D341Med (cell line): ENCODE results near the gene ZBTB20.
"Not testable (repeated sequence)": the region's sequence is repeated elsewhere in the genome, so short reads cannot be mapped to it uniquely, and the experiment has no call there.

Experiments
- DNase-seq: peaks from one replicate; pipeline ENCODE4 v3.0.0; 2012; ENCODE audit warnings: low spot score

The ZBTB20 gene

DNA sequence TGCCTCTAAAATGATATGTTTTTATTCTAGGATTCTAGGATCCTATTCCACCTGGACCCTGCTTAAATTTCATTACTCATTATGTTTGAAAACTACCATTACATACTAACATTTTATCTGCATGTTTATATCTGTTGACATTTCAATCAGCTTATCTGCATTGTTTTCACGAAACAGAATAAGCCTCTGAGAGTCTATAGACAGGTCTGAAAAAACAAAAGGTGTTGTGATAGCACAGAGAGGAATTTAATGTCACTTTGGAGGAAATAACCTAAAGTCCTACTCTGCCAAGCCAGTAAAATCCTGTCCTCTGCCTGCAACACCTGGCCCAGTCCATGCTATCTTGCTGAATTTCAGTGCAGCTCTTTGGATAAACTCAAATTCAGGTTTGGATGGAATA is 315.2 kb downstream of the ZBTB20 start:
- no peak for DNase-seq

DNA sequence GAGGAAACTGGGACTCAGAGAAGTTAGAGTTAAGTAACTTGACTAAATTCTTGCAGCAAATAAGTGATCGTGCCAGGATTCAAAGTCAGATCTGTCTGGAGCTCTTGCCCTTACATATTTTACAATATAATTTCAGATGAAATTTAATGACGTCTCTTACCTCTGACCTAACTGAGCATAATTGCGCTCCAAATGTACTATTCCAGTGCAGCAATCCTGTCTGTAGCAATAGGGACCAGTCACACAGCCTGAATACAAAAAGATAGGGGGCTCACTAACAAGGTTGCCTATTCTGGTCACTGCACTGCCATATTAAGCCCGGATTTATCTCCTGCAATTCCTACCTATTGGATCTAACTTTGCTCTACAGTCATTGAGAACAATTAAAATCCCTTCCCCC is 316.4 kb downstream of the ZBTB20 start:
- DNase-seq, result no peak

DNA sequence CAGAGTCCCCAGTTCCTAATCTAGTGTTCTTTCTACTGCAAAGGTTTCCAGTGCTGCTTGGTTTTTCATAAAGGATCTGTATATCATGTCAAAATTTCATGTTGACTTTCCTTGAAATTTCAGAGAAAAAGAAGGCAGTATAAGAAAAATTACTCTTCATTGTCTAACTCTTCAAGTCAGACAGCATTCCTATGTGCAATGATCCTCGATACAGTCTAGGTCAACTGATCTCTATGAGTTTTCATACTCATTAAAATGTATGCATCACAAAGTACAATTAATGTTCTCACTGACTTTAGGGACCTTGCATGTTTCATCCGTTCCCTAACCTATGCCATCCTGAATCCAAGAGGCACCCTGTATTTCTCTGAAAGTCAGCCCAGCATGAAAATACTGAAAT is 317.3 kb downstream of the ZBTB20 start:
- no peak for DNase-seq

DNA sequence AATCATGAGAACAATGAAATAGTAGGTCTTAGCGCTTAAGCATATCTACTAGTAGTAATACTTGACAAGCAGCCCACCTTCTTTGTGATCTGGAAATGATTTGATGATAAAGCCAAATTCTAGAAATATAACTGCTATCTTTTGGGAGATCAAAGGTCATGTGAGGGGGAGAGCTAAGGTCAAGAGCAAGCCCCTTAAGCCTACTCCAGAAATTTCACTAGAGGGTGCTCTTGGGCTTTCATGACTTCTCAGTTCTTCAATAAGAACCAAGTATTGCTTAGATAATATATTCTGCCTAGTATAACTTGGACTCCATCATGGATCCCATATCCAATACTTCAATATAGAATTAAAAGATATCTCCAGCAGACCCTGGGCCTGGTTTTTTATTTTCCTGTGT is 319.6 kb downstream of the ZBTB20 start:
- no peak for DNase-seq

DNA sequence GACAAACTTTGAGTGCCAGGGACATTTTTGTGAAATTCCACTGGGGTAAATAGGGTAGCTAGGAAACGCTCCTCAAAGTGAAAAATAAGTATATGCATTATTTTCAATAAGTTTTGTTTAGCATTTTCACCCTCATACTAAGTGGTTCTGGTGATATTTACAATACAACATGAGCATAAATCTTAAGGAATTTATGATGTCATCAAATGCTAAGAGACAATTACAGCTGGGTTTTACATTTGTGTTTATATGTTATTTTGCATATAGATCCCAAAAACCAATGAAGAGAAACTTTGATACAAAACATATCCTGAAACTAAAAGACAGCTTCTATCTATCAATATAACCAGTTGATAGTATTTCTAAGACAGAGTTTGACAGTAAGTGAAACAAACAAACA is 323.1 kb downstream of the ZBTB20 start:
- DNase-seq, result no peak

DNA sequence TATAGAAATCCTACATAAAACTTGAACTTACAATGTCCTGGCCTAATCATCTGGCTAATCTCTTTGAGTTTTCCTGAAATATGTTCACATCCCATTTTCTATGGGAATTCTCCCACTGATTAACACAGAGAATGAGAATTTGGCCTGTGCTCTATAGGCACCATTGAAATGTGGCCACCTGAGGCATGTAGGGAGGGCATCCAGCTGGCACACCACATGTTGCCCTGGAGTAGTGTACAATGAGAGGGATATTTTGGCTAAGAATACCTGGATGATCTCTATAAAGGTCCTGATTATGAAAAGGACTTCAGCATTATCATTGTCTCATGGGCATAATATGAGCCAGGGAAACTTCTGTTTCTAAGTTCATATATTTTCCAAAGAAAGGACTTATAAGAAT is 324.0 kb downstream of the ZBTB20 start:
- no peak for DNase-seq

DNA sequence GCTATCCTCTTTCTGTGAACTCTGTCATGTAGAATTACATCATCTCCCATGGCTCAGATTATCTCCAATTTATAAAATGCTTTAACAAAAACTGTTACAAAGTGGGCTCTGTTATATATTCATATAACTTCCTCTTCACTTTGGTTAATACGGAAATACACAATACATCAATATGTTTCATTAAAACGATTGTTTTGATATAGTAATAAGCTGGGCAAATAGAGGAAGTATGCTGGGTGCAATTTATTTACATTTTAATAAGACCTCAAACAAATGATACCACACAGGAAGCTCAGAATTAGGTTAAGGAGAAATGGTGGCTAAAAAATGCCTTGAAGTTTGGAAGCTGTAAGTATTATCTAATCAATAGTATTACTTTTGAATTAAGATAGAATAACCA is 331.0 kb downstream of the ZBTB20 start:
- DNase-seq, result no peak

DNA sequence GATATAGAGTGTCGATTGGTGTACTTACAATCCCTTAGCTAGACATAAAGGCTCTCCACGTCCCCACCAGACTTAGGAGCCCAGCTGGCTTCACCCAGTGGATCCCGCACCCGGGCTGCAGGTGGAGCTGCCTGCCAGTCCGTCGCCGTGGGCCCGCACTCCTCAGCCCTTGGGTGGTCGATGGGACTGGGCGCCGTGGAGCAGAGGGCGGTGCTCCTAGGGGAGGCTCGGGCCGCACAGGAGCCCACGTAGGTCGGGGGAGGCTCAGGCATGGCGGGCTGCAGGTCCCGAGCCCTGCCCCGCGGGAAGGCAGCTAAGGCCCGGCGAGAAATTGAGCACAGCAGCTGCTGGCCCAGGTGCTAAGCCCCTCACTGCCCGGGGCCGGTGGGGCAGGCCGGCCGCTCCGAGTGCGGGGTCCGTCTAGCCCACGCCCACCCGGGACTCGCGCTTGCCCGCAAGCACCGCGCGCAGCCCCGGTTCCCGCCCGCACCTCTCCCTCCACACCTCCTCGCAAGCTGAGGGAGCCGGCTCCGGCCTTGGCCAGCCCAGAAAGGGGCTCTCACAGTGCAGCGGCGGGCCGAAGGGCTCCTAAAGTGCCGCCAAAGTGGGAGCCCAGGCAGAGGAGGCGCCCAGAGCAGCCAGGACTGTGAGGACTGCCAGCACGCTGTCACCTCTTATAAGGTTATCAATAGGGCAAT is 334.4 kb downstream of the ZBTB20 start:
- not testable (repeated sequence) for DNase-seq

DNA sequence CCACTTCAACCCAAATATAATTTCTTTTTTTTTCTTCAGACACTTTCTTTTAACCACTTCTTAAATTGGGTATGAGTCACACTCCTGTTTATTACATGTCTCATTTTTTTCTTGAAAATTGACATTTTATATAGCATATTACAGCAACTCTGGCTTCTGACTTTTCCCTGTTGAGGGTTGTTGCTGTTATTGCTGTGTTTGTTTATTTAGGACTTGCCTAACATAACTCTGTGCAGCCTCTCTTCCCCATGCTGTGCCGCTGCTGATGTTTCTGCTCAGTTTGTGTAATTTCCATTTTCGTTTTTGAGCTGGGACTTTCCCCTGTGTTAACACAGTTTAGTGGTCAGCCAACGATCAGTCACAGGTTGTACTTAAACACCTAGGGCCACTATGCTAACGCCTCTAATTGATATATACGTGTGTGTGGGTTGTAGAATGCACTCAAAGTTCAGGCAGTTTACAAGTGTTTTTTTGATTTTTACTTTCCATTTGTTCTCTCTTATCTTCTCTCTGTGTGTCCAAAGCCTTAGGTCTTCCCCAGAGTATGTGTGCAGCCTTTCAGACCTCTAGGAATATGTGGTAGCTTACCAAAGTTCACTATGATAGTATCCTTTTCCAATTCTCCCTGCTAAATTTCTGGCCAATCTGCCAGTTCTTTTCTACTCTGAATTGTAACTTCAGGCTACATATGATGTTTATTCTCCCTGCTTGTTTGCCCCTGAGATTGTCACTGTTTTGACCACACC is 337.2 kb downstream of the ZBTB20 start:
- no peak for DNase-seq

DNA sequence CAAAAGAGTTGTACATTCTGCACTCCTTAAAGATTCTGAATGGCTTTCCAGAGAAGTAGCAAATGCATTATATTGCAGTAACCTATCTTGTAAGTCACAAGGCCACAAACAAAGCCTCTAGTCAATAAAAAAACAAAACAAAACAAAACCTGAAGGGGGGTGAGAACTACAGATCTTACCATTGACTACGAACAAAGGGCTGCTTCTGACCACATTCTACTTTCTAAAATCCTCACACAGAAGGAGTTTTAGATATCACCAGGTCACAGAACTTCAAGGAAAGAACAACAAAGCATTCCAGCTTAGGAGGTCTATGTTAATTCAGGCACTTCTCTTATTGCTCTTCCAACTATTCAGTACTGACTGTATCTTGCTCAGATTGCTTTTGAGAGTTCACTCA is 343.0 kb downstream of the ZBTB20 start:
- DNase-seq, result no peak

DNA sequence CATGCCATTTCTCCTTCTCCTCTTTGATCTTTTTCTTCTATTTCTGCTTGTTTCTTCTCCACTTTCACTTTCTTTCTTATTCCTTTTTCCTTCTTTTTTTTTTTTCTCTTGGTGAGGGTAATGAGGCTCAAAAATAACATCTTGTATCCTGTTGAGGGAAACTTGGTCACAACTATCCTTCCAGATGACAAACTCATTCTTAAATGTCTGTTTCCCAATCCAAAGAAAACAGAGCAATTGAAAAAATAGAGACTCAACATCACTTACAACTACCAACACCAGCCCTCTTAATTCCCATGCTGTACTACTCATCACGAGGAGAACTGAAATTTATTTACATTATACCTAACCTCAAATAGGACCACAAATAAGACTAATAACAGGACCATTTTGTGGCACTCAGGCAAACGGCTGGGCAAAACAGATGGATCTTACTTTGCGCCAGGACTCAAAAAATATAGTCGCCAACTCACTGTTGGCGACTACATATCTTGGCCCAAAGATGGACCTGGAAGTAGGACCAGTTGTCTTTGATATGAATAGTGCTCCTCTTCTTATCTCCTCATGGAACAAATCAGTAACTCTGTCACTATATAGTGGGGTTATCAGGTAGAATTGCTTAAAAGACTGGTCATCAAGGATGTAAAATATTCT is 343.9 kb downstream of the ZBTB20 start:
- DNase-seq, result no peak

DNA sequence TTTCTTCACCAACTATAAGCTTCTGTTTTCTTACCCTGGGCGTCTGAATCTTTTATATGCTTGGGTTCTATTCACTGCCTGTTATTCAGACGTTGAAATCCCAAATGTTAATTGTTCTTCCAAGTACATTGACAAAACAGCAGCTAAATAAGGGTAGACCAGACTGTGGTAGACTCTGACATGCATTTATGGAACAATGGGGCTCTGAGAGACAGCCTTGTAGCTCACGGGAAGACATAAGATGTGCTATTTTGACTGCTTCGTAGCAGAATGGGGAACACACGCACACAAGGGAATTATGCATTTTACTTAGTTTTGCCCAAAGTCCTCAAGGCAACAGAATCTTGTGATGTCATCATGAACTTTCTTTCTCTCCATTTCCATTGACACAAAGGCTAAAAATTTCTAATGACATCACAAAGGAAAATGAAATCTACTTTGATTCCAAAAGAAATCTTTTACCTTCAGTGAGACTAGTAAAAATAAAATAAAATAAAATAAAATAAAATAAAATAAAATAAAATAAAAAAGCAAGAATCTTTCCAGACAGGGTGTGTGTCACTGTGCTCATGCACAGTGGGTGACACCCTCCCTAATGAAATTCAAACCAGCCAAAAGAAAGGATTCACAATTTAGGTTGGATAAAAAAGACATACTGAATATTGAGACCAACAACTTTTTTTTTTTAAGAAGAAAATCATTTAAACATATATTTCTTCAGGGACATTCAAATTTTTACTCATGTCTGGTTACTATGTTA is 346.6 kb downstream of the ZBTB20 start:
- DNase-seq, result no peak

DNA sequence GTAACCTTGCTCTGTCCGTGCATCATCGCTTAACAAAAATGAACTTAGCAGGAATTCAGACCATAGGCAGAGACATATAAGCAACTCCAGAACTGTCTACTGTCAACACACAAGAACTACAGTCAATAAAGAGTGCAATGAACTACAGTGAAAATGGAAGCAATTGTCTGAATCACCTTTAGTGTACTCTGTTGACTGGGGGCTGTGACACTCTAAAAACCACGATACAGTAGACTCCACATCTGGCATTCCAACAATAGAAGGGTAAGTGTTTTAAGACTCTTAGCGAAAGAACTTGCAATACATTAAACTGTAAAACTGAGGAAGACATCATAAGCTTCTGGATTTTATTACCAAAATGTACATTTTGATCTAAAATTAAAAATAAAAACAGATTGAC is 347.3 kb downstream of the ZBTB20 start:
- no peak for DNase-seq

DNA sequence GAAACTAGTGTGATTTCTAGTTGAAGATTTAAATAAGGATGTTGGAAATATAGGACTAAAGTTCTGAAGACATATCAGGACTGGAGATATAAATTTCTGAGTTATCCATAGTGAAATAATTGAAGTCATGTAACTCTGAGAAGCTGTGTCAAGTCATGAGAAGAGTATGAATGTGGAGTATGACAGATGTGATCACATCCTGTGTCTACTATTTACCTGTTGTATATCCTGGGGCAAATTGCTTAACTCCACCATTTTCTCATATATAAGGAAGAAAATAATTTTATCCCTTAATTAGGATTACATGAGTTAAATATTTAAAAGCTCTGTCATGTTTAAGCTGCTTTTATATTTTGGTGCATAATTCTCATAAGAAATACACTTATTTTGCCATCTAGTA is 350.3 kb downstream of the ZBTB20 start:
- no peak for DNase-seq

DNA sequence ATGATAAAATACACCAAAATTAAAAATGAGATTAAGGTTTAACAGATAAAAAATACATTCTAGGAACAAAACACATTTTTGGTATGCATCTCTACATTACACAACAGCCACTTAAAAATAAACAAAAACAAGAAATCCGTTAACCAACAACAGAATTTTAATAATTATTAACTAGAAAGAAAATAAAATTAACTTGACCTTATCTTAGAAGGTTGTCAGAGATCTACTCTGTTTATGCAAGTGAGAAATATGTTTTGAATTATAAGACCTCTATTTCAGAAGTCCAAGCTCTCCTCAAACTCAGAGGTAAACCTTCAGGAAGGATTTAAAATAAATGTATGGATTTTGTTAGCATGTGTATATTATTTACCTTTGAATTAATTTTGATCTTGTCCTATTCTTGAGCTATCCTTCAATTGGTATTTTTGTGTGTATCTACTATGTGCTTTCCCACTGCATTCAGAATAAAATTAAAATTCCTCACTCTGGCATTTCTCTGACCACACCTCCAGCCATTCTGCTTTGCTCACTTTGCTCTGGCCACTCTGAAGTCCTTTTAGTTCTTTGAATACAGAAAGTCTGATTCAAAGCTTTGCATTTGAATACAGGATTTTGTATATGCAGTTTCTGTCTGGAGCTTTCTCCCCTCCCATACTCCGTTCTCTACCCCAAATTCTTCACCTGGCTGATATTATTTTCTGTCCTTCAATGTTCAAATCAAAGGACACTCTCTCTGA is 352.0 kb downstream of the ZBTB20 start:
- no peak for DNase-seq

DNA sequence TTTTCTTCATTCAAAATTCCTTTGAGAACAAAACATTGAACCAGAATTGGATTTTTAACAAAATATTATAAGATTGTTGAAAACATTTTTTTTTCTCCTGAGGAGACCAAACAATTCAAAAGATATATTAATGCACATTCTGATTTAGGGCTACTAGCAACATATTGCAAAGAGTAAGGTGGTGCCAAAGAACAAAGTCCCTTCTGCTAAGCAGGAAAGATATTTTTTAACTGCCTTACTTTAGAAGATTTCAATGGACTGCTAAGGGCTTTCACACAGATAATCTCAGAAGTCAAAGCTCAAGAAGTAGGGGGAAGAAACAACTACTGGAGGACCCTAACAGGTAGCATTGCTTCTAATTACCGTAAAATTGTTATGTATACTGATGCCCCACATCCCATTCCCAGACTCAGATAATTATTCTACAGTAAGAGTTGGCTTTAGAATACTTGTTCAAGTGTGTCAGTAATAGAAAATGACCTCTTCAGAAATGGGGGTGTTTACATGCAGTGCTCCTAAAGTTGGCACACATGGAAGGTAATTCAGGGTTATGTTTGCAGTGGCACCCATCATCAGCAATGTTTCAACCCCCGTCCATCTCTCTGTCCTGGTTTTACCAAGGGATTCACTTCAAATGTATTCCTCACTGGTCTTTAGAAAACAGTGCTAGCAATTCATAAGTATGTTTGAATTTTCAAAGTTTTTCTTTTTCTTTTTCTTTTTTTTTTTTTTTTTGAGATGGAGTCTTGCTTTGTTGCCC is 354.7 kb downstream of the ZBTB20 start:
- no peak for DNase-seq

DNA sequence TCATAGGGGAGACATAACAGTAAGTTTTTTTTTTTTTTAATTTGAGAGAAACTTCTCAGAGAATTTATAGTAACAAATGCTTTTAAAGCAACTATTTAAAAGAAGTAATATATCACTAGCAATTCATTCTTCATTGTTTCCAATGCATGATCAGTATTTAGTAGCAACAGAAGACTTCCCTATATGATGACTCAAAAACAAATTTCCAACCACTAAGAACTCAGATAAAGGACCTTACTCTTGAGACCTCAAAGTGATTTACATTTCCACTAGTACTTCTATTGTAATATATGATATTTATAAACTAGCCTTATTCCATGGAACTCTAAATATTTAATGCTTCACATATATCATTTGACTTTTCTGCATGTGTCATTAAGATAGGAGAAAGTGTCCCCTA is 356.3 kb downstream of the ZBTB20 start:
- no peak for DNase-seq

DNA sequence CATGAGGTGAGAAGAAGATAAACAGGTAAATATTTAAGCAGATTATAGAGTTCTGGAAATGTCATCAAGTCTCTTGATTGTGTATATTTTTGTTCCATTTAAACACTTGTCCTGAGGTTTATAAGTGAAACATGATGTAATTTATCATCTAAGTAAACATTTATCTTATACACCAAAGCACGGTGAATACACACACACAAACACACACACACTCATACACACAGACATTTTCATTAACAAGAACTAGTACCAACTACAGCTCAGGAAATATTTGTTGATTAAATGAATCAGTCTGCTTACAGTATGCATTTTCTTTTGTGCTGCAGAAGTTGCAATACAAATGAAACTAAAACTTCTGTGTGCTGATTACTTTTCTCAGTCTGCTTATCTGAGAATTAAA is 357.3 kb downstream of the ZBTB20 start:
- no peak for DNase-seq

DNA sequence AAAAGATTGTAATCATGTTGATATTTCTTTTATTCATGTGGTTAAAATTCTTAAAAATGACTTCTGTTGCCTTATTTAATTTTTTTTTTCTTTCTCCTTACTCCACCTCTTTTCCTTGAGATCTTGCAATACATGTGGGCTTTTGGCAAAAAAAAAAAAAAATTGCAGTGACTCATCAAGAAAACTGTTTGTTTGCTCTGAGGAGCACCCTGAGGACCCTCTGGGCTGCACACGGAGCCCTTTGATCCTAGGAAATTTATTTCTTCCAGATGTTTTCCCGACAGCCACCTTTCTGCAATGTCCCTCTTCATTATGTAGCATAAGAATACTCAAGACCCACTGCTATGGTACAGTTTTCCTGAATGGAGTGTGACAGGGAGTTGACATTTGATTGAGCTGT is 371.7 kb downstream of the ZBTB20 start:
- no peak for DNase-seq

DNA sequence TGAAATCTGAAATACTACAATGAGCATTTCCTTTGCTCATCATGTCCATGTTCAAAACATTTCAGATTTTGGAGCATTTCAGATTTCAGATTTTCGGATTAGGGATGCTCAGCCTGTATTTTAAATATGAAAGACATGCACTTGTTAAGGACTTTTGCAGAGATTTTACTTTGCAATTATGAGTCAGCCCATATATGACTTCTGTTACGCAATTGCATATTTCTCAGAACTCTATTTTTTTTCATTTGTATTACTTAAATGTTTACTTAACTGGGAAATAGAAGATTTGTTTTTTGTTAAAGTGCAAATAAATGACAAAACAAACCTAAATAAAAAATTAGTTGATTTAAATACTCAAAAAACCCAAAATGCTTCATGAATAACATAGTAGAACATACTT is 376.2 kb downstream of the ZBTB20 start:
- no peak for DNase-seq

DNA sequence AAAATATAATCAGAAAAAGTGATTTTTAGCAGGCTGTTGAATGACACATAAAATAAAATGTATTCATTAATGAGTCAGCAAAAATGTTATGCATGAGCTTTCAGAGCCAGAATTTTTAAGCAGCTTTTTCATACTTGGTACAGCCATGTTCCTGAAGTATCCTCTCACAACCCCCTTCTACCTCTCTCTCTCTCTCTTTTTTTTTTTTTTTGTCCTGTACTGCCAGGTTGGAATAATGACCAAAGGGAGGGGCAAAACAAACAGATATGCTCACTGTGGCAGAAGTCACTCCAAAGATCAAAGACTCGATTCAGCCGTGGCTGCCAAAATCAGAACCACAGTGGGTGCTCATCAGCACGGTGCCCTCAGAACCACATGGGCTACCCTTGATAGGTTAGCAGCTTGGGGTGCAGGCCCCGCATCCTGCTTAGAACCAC is 383.0 kb downstream of the ZBTB20 start:
- no peak for DNase-seq
